ENCODE results near the gene ATG5. TPM values are rescaled to one million over a fixed set of nuclear protein-coding genes. Genes with fewer than 3 reads are reported as not detected.
A peak's percentile ranks its signal among the peaks of the same experiment; 100 is the strongest.

The ATG5 gene
- total RNA-seq, 2 experiments from 2014 or later: 31.2 to 32.4 TPM

DNA sequence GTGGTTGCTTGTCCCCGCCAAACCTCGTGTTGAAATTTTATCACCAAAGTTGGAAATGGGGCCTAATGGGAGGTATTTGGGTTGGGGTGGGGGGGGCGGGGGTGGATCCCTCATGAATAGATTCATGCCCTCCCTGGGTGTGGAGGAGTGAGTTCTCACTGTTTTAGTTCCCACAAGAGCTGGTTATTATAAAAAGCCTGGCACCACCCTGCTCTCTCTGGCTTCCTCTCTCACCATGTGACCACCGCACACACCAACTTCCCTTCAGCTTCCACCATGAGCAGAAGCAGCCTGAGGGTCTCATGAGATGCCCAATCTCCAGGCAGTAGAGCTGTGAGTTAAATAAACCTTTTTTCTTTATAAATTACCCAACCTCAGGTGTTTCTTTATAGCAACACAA is 128.1 kb downstream of the ATG5 start:
- intact Hi-C loops (cut with micrococcal nuclease): no loop called here
- POLR2A ChIA-PET: no interaction called here
- DNase-seq (peak; percentile 29), ATAC-seq (no peak)
- TF ChIP-seq, protein P1, sequence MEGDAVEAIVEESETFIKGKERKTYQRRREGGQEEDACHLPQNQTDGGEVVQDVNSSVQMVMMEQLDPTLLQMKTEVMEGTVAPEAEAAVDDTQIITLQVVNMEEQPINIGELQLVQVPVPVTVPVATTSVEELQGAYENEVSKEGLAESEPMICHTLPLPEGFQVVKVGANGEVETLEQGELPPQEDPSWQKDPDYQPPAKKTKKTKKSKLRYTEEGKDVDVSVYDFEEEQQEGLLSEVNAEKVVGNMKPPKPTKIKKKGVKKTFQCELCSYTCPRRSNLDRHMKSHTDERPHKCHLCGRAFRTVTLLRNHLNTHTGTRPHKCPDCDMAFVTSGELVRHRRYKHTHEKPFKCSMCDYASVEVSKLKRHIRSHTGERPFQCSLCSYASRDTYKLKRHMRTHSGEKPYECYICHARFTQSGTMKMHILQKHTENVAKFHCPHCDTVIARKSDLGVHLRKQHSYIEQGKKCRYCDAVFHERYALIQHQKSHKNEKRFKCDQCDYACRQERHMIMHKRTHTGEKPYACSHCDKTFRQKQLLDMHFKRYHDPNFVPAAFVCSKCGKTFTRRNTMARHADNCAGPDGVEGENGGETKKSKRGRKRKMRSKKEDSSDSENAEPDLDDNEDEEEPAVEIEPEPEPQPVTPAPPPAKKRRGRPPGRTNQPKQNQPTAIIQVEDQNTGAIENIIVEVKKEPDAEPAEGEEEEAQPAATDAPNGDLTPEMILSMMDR (IDR thresholded peaks at IDR 0.05): no peak
- H3K27me3 Mint-ChIP-seq: no peaks in the 10 kb centered on the region
- no peak overlapping the region for H3K4me3 Mint-ChIP-seq
- H3K27ac Mint-ChIP-seq: peak overlapping the region; percentile 68
- no peaks in the 10 kb centered on the region for H3K9me3 Mint-ChIP-seq
- CTCF ChIA-PET: interaction anchor here (1.3 kb wide), 1 partner anchor 15 kb away, joined by 3 read pairs; no protein-coding TSS in a partner anchor
- peaks cover 46% of the 10 kb centered on the region for H3K36me3 Mint-ChIP-seq (ENCODE audit: low read depth)
- H3K4me1 Mint-ChIP-seq (ENCODE audit: low read depth): peaks cover 41% of the 10 kb centered on the region

DNA sequence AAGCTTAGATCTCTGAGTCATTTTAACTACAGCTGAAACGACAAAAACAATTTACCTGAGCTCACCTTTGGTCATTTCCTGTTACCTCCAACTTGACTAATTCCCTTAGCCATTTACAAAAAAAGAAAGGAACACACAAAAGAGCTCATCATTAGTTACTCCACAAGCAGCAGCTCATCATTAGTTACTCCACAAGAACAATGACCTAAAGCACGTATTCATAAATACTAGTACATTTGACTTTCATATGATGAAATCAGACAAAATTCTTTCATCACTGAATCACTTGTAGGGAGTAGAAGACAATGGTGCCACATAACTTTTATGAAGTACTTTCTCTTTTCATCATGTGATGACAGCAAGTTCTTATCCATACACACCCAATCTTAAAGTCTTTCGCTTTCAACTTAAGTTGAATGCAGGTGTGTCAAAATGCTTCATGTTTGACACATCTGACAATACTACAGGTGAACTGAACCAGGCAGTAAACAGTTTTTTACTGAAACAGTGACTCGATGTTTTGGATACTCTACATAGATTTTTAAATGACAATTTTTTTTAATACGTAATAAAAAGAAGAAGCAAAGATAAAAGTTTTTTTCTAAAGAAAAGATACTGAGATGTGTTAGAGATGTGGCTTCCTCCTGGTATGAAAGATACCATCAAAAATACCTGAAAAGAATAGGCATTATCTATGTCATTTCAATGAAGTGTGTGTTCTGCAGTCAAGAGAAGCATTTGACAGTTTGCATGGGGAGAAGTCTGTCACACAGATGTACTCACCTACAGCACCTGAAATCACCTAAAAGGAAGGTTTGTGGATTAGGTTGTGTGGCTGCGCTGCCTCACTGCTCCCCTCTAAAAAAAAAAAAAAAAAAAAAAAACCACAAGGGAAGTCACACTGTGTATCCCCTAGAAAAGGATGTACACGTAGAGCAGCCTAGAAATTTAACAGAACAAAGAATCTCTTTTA is 130.3 kb downstream of the ATG5 start:
- TF ChIP-seq, protein P1 (IDR thresholded peaks at IDR 0.05): no peak
- intact Hi-C loops (cut with micrococcal nuclease): no loop called here
- Mint-ChIP-seq H3K9me3 (no peaks in the 10 kb centered on the region), H3K27me3 (no peaks in the 10 kb centered on the region), H3K4me3 (peak overlapping the region; percentile 26), H3K36me3 (ENCODE audit: low read depth) (peaks cover 38% of the 10 kb centered on the region), H3K27ac (peak overlapping the region; percentile 89), H3K4me1 (ENCODE audit: low read depth) (peaks cover 44% of the 10 kb centered on the region)
- ChIA-PET POLR2A (interaction anchor here (0.8 to 2.9 kb wide), 3 partner anchors 54 to 96 kb away, joined by 3 to 8 read pairs (median 5); no protein-coding TSS in a partner anchor), CTCF (interaction anchor here (0.9 to 1.4 kb wide), 5 partner anchors 9 to 31 kb away, joined by 3 to 8 read pairs (median 3); no protein-coding TSS in a partner anchor)
- ATAC-seq (peak; percentile 84), DNase-seq (no peak)

DNA sequence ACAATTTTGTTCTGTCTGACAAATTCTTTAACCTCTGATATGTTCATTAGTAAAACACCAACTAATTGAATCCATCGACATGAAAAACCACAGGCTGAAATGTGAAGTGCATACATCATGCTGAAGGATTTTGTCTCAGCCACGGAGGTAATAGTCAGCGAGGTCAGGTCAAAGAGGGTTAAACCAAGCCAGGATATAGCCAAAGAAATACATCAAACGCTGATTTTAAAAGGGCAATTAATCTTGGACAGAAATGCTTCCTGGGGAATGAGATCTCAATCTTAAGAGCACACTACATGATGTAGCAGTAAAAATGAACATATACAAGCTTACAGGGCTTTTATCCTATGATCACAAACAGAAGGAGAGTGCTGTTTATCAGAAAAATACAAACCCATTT is 132.7 kb downstream of the ATG5 start:
- H3K36me3 Mint-ChIP-seq (ENCODE audit: low read depth): peaks cover 30% of the 10 kb centered on the region
- TF ChIP-seq, protein P1 (IDR thresholded peaks at IDR 0.05): no peak
- DNase-seq (no peak), ATAC-seq (no peak)
- peaks cover 62% of the 10 kb centered on the region for H3K4me1 Mint-ChIP-seq (ENCODE audit: low read depth)
- intact Hi-C loops (cut with micrococcal nuclease): no loop called here
- H3K9me3 Mint-ChIP-seq: no peaks in the 10 kb centered on the region
- no peak overlapping the region for H3K4me3 Mint-ChIP-seq
- no peaks in the 10 kb centered on the region for H3K27me3 Mint-ChIP-seq
- POLR2A ChIA-PET: interaction anchor here (1.0 to 2.9 kb wide), 4 partner anchors 51 to 329 kb away, joined by 3 to 8 read pairs (median 3); partner anchors contain the start of gene PRDM1
- CTCF ChIA-PET: interaction anchor here (1.0 to 1.6 kb wide), 3 partner anchors 50 to 82 kb away, joined by 3 to 4 read pairs (median 3); no protein-coding TSS in a partner anchor
- peak overlapping the region; percentile 38 for H3K27ac Mint-ChIP-seq

DNA sequence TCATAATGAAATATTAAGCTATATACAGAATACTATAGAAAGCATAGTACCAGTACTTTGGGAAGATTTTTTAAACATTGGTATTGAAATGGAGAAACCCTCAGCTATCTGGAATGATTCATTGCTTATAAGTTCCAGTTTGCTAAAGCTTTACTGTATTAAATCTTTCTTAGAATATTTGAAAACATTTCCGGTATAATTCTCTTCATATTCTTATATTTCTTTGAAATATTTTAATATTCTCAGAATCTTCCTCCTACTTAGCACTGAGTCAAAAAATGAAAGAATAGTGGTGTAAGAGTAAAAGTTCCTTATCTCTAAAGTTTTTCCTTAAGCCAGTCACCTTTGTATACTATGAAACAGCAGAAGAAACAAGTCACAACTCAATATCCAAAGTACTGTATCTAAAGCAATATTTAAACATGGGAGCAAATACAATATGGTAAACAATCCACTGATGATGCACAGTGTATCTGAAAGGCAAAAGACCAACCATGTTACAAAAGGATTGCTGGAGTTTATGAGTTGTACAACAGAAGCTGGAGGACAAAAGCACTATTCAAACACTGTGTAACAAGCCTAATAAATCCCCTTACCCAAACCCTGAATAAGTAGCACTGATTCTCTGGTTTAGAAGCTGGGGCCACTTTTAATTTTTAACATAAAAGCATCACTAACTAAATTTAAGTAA is 137.3 kb downstream of the ATG5 start:
- Mint-ChIP-seq H3K4me1 (ENCODE audit: low read depth) (peaks cover 63% of the 10 kb centered on the region), H3K27me3 (no peaks in the 10 kb centered on the region), H3K27ac (peak overlapping the region; percentile 91), H3K4me3 (no peak overlapping the region), H3K9me3 (no peaks in the 10 kb centered on the region), H3K36me3 (ENCODE audit: low read depth) (peaks cover 26% of the 10 kb centered on the region)
- intact Hi-C loops (cut with micrococcal nuclease): loop anchor here (2.0 kb wide), 1 partner anchor 91 kb away; no protein-coding TSS in a partner anchor
- DNase-seq (no peak), ATAC-seq (peak; percentile 54)
- TF ChIP-seq, protein P1 (IDR thresholded peaks at IDR 0.05): no peak
- CTCF ChIA-PET: interaction anchor here (0.9 to 1.9 kb wide), 7 partner anchors 10 to 98 kb away, joined by 3 to 8 read pairs (median 4); no protein-coding TSS in a partner anchor
- POLR2A ChIA-PET: interaction anchor here (0.7 to 5.2 kb wide), 9 partner anchors 21 to 89 kb away, joined by 3 to 44 read pairs (median 4); no protein-coding TSS in a partner anchor

All from activated CD8-positive, alpha-beta T cell treated with anti-CD3 and anti-CD28 coated beads for 36 hours (primary cell).